ENCODE data around the gene TMEM254.
"Not testable (repeated sequence)": the region's sequence is repeated elsewhere in the genome, so short reads cannot be mapped to it uniquely, and the experiment has no call there.

TMEM254 gene

GRCh38 chr10:80064120-80064886 lies 14.2 kb upstream of the TMEM254 start (continued):
- TF ChIP-seq ZNF184 (tag by site-specific recombination; IDR thresholded peaks at IDR 0.05): no peak
- TF ChIP-seq ZBTB21 (tag by site-specific recombination; IDR thresholded peaks at IDR 0.05): no peak
- TF ChIP-seq ZNF555 (tag by site-specific recombination; conservative IDR thresholded peaks at IDR 0.05): no peak

- CTCF ChIA-PET: interaction anchor here (0.7 to 1.9 kb wide), 3 partner anchors 8 to 691 kb away, joined by 3 to 7 read pairs (median 4); no protein-coding TSS in a partner anchor
- no peaks in the 10 kb centered on the region; a peak in 1 of 3 replicates for H3K36me3 ChIP-seq (ENCODE audit: control insufficient read depth in 2 of 2, insufficient read depth in 1 of 2, low read length in 2 of 2)
- no peak for TF ChIP-seq ZNF596 (tag by site-specific recombination; IDR thresholded peaks at IDR 0.05)
- no peak for TF ChIP-seq REPIN1 (tag by site-specific recombination; IDR thresholded peaks at IDR 0.05; ENCODE audit: low read depth)
- TF ChIP-seq BCL11B (tag by site-specific recombination; IDR thresholded peaks at IDR 0.05; ENCODE audit: low read depth): no peak
- no peak for TF ChIP-seq ZNF16 (tag by site-specific recombination; IDR thresholded peaks at IDR 0.05; ENCODE audit: low read depth)
- no peak for TF ChIP-seq ZFHX2 (tag by site-specific recombination; conservative IDR thresholded peaks at IDR 0.05)
- no peak for TF ChIP-seq ZNF510 (tag by site-specific recombination; IDR thresholded peaks at IDR 0.05; ENCODE audit: insufficient replicate concordance)
- no peak for TF ChIP-seq ZNF776 (tag by site-specific recombination; IDR thresholded peaks at IDR 0.05; ENCODE audit: borderline replicate concordance)
- TF ChIP-seq ZNF747 (tag by site-specific recombination; IDR thresholded peaks at IDR 0.05): no peak
- TF ChIP-seq ZNF677 (tag by site-specific recombination; IDR thresholded peaks at IDR 0.05): no peak
- TF ChIP-seq ZBTB1 (tag by site-specific recombination; IDR thresholded peaks at IDR 0.05): no peak
- no peak for TF ChIP-seq SP2 (tag by site-specific recombination; IDR thresholded peaks at IDR 0.05)
- no peak for TF ChIP-seq ZNF433 (tag by site-specific recombination; IDR thresholded peaks at IDR 0.05; ENCODE audit: low read depth)
- TF ChIP-seq ZNF132 (tag by site-specific recombination; IDR thresholded peaks at IDR 0.05; ENCODE audit: borderline replicate concordance): no peak
- TF ChIP-seq REST (tag by site-specific recombination; IDR thresholded peaks at IDR 0.05): no peak
- no peak for TF ChIP-seq ZNF350 (tag by site-specific recombination; IDR thresholded peaks at IDR 0.05)
- TF ChIP-seq YY2 (tag by site-specific recombination; IDR thresholded peaks at IDR 0.05): no peak
- no peak for TF ChIP-seq ZFP41 (tag by site-specific recombination; IDR thresholded peaks at IDR 0.05; ENCODE audit: borderline replicate concordance)
- H3K4me3 ChIP-seq (ENCODE audit: low read depth, low read length): no peak overlapping the region
- POLR2A ChIA-PET: no interaction called here
- H3K27ac ChIP-seq (ENCODE audit: extremely low read depth, low read depth, low read length): no peak overlapping the region
- H3K4me1 ChIP-seq (ENCODE audit: control insufficient read depth, insufficient read depth, low read length): no peaks in the 10 kb centered on the region
- H3K9me3 ChIP-seq (ENCODE audit: control insufficient read depth, insufficient read depth, low read depth, low read length): no peaks in the 10 kb centered on the region
Observed at GRCh38 chr10:80066809-80067208, 11.7 kb upstream of the TMEM254 start.

- H3K9me3 ChIP-seq (ENCODE audit: control insufficient read depth, insufficient read depth, low read depth, low read length); H3K4me3 ChIP-seq (ENCODE audit: low read depth, low read length); H3K4me1 ChIP-seq (ENCODE audit: control insufficient read depth, insufficient read depth, low read length); H3K36me3 ChIP-seq (ENCODE audit: control insufficient read depth in 2 of 2, insufficient read depth in 1 of 2, low read length in 2 of 2); H3K27ac ChIP-seq (ENCODE audit: extremely low read depth, low read depth, low read length): not testable (repeated sequence)
- POLR2A ChIA-PET: interaction anchor here (0.9 kb wide), 1 partner anchor 11 kb away, joined by 3 read pairs; no protein-coding TSS in a partner anchor
- CTCF ChIA-PET: interaction anchor here (0.7 to 2.3 kb wide), 4 partner anchors 9 to 692 kb away, joined by 3 to 7 read pairs (median 6); no protein-coding TSS in a partner anchor
Observed at GRCh38 chr10:80067821-80068220, 10.6 kb upstream of the TMEM254 start.

Measured in HEK293 (cell line).